DOHH2 (cell line): Measurements from ENCODE around the gene KNSTRN.

Experiments used
- H3F3A ChIP-seq: fragments of 200-600 bp; sonication (generic), shearing (Covaris generic); 2 replicates; pipeline ENCODE4 v1.6.0; 2016; ENCODE audit warnings: antibody characterized with exemption, mild to moderate bottlenecking; ENCODE audit not compliant: control insufficient read depth, insufficient read depth
- H3K27ac ChIP-seq: fragments of 200-600 bp; sonication (generic); 2 replicates; pipeline ENCODE4 v1.5.1; 2014; ENCODE audit warnings: low read depth, mild to moderate bottlenecking, low read length, moderate library complexity
- H3K27me3 ChIP-seq: fragments of 200-600 bp; sonication (generic); 2 replicates; pipeline ENCODE4 v1.6.1; 2014; ENCODE audit warnings: mild to moderate bottlenecking, low read length, mixed read lengths; ENCODE audit not compliant: control insufficient read depth
- H3K36me3 ChIP-seq: fragments of 200-600 bp; sonication (generic); 2 replicates; pipeline ENCODE4 v1.6.1; 2014; ENCODE audit warnings: mild to moderate bottlenecking, low read length, moderate library complexity, mixed read lengths; ENCODE audit not compliant: control insufficient read depth
- H3K4me1 ChIP-seq: fragments of 200-600 bp; sonication (generic); 2 replicates; pipeline ENCODE4 v1.6.1; 2014; ENCODE audit warnings: mild to moderate bottlenecking, low read length, mixed read lengths; ENCODE audit not compliant: control insufficient read depth
- H3K4me2 ChIP-seq: fragments of 200-600 bp; sonication (generic); 2 replicates; pipeline ENCODE4 v1.6.0; 2014; ENCODE audit warnings: mild to moderate bottlenecking, low read length, moderate library complexity
- H3K4me3 ChIP-seq: fragments of 200-600 bp; sonication (generic); 2 replicates; pipeline ENCODE4 v1.5.1; 2014; ENCODE audit warnings: mild to moderate bottlenecking, low read length, mixed read lengths
- H3K79me2 ChIP-seq: fragments of 200-600 bp; sonication (generic); 2 replicates; pipeline ENCODE4 v1.6.1; 2014; ENCODE audit warnings: mild to moderate bottlenecking, low read length, mixed read lengths; ENCODE audit not compliant: control insufficient read depth
- H3K9me2 ChIP-seq: fragments of 200-600 bp; sonication (generic); replicated peaks from 2 replicates; pipeline ENCODE4 v1.6.1; 2014; ENCODE audit warnings: mild to moderate bottlenecking, low read length, mixed read lengths; ENCODE audit not compliant: control insufficient read depth
- H3K9me3 ChIP-seq: fragments of 200-600 bp; sonication (generic); 2 replicates; pipeline ENCODE4 v1.6.1; 2014; ENCODE audit warnings: antibody characterized with exemption, low read length, mixed read lengths; ENCODE audit not compliant: control insufficient read depth, insufficient read depth
- H4K20me1 ChIP-seq: fragments of 200-600 bp; sonication (generic); 2 replicates; pipeline ENCODE4 v1.6.0; 2014; ENCODE audit warnings: low read depth, mild to moderate bottlenecking, antibody characterized with exemption, low read length, moderate library complexity; ENCODE audit not compliant: control insufficient read depth, insufficient read depth
- CTCF ChIP-seq: fragments of 200-600 bp; sonication (generic); IDR thresholded peaks from one replicate; pipeline ENCODE4 v1.5.1; 2014; ENCODE audit warnings: antibody characterized with exemption, mild to moderate bottlenecking, low read depth, low read length; ENCODE audit not compliant: poor library complexity, severe bottlenecking
- EZH2phosphoT487 ChIP-seq: fragments of 200-600 bp; sonication (generic); IDR thresholded peaks from 2 replicates; pipeline ENCODE4 v1.6.1; 2017; ENCODE audit warnings: borderline replicate concordance, mild to moderate bottlenecking, antibody characterized with exemption, low read length, moderate library complexity, mixed read lengths

Gene KNSTRN

GRCh38 chr15:40430271-40430805 is 47.8 kb downstream of the KNSTRN start:
- no peaks in the 10 kb centered on the region for H3K4me1 ChIP-seq
- no peaks in the 10 kb centered on the region for H4K20me1 ChIP-seq
- H3K27me3 ChIP-seq = peaks cover 45% of the 10 kb centered on the region
- TF ChIP-seq CTCF (no peak), EZH2phosphoT487 (no peak)
- H3K27ac ChIP-seq = no peak overlapping the region
- no peaks in the 10 kb centered on the region for H3K9me3 ChIP-seq
- H3K79me2 ChIP-seq = no peaks in the 10 kb centered on the region
- no peaks in the 10 kb centered on the region for H3F3A ChIP-seq
- H3K9me2 ChIP-seq = no peaks in the 10 kb centered on the region
- no peak overlapping the region for H3K4me3 ChIP-seq
- no peak overlapping the region for H3K4me2 ChIP-seq
- no peaks in the 10 kb centered on the region for H3K36me3 ChIP-seq

- H3K4me2 ChIP-seq = no peak overlapping the region
- TF ChIP-seq EZH2phosphoT487 = no peak
- no peak for TF ChIP-seq CTCF
- no peaks in the 10 kb centered on the region for H4K20me1 ChIP-seq
- H3K27me3 ChIP-seq = peaks cover 80% of the 10 kb centered on the region
- no peak overlapping the region for H3K27ac ChIP-seq
- no peaks in the 10 kb centered on the region for H3K9me3 ChIP-seq
- H3K79me2 ChIP-seq = no peaks in the 10 kb centered on the region
- no peak overlapping the region for H3K4me3 ChIP-seq
- H3K9me2 ChIP-seq = no peaks in the 10 kb centered on the region
- H3K36me3 ChIP-seq = no peaks in the 10 kb centered on the region
- H3F3A ChIP-seq = no peaks in the 10 kb centered on the region
- peaks cover 21% of the 10 kb centered on the region for H3K4me1 ChIP-seq
These were observed 52.6 kb downstream of the KNSTRN start for GRCh38 chr15:40435023-40435709.

- H3K79me2 ChIP-seq = no peaks in the 10 kb centered on the region
- peaks cover 83% of the 10 kb centered on the region for H3K27me3 ChIP-seq
- H3K4me2 ChIP-seq = peak overlapping the region; percentile 45
- H4K20me1 ChIP-seq = no peaks in the 10 kb centered on the region
- no peaks in the 10 kb centered on the region for H3K9me3 ChIP-seq
- no peak overlapping the region for H3K27ac ChIP-seq
- H3K4me1 ChIP-seq = peaks cover 25% of the 10 kb centered on the region
- no peaks in the 10 kb centered on the region for H3K9me2 ChIP-seq
- no peaks in the 10 kb centered on the region for H3F3A ChIP-seq
- no peak overlapping the region for H3K4me3 ChIP-seq
- no peaks in the 10 kb centered on the region for H3K36me3 ChIP-seq
- no peak for TF ChIP-seq CTCF
- TF ChIP-seq EZH2phosphoT487 = peak; percentile 82; the same call in 1 of the 2 replicates
These were observed 53.2 kb downstream of the KNSTRN start for GRCh38 chr15:40435710-40436089.
